GM21576 (cell line): ENCODE measurements around the gene RAB27A.
"Not testable (repeated sequence)": the region's sequence is repeated elsewhere in the genome, so short reads cannot be mapped to it uniquely, and the experiment has no call there.

Experiments used
- ATAC-seq: cut with Tn5 transposase; IDR thresholded peaks from one replicate; pipeline ENCODE4 v1.9.1; 2021; ENCODE audit warnings: mild to moderate bottlenecking, moderate library complexity; ENCODE audit not compliant: unreplicated experiment

The RAB27A gene

DNA sequence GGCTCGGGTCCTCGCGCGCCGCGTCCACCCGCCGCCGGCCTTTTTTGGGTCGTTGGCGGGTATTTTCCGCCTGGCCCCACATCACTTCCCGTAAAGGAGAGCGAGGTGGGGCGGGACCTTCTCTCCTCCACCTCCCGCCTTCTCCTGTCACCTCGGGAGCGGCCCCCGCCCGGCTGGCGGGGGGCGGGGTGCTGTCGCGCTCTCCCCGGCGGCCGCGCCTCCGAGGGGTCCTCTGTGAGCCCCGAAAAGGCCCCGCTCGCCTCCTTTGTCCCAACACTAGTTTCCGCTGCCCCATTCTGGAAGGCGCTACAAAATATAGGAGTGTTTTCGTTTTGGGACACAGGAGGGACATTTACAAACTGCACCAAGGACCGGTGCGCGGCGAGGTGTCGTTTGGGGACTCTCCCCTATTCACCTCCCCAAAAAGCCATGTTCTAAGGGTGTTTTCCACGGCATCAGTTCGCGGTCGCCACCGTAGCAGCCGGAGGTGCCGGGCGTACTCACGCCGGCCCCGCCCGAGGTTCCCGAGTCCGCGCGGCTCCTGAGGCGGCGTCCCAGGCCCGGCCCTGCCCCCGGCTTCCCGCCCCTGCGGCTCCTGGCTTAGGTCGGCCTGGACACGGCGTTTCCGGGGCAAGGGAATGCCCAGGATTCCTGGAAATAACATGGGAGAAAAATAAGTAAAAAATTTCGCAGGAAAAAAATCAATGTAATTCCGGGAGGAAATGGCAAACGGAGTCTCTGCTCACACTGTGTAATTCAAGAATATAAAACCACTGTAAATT lies at the start of gene RAB27A:
TSS of gene RAB27A (minus strand) at position 68 of the 782 bp plus-strand sequence. CDS start 54,879 bp downstream, outside the sequence.
- ATAC-seq = peak; percentile 59

DNA sequence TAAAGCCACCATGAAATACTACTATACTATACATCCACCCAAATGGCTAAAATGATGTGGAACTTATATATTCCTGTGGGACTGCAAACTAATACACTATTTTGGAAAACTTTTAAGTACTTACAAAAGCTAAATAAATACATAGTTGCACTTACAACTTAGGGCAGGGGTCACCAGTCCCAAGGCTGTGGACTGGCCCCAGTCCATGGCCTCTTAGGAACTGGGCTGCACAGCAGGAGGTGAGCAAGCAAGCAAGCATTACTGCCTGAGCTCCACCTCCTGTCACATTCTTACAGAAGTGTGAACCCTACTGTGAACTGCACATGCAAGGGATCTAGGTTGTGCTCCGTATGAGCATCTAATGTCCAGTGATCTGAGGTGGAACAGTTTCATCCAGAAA lies 47.5 kb upstream of the RAB27A start:
- ATAC-seq = no peak

DNA sequence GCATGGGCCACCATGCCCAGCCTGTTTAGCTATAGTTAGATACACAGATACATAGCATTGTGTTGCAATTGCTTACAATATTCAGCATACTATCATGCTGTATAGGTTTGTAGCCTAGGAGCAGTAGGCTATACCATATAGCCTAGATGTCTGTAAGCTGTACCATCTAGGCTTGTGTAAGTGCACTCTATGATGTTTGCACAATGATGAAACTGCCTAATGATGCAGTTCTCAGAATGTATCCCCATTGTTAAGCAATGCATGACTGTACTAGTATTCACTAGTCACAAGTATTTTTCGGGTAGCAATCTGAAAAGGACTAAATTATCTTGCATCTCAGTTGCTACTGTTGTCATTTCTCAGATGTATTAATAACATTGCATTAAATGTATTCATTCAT lies 45.4 kb upstream of the RAB27A start:
- ATAC-seq = no peak

DNA sequence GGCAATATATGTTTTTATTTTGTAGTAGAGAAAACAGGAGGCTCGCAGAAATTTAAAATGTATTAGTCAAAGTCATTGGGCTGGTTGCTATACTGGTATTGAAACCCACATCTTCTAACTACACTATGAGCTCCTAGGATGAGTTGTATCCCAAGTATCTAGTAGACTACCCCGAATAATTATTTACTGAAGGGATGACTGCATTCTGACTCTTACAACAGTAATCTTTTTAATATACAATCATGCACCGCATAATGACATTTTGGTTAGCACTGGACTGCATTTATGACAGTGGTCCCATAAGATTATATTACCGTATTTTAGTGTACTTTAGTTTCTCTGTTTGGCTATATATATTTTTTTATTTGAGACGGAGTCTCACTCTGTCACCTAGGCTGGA lies 44.8 kb upstream of the RAB27A start:
- no peak for ATAC-seq

DNA sequence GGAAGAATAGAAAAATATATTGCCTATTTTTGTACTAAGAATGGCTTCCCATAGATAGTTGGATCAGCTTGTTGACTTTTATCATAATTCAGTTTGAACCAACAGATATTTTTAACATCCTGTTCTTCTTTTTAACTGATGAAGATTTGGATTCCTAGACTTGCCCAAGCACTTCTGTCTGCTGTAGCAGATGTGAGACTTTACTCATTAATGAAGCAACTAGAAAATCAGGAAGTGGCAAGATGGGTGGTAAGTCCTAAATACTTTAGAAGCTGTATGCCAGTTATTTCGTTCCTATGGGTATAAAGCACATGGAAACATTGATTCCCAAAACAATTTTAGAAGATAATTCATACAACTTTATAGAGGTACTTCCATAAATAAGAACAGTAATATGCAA lies 37.8 kb upstream of the RAB27A start:
- no peak for ATAC-seq

DNA sequence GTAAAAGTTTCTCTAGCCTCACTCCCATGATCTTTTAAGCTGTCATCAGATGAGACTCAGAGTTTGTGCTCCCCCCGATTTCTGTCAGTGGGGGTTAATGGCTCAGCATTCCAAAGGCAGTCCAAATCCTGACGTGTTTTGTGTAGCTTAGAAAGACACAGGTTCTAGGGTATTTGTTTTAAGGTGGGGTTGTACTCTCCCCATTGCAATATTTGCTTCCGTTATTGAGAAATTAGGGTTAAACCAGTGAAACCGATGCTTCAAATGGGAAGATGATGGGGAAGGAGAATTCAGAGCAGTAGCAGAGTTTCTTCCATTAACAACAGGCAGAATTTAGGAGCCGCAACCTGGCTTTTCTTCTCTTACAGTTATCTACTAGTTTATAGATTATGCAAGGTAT lies 32.9 kb upstream of the RAB27A start:
- no peak for ATAC-seq

DNA sequence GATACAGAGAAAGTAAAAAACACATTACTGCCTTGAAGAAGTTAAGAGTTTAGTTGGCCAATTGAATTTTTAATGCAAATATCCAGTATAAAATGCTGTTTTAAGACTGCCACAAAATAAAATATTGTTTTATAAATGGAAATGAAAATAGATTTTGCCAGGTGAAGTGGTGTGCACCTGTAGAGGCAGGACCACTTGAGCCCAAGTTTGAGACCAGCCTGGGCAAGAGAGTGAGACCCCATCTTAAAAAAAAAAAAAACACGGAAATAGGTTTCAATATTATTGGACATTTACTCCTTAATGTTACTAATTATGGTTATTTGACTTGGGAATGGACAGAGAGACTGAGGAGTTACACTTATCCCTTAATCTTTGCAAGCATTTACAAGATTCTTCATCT lies 31.4 kb upstream of the RAB27A start:
- ATAC-seq = no peak

DNA sequence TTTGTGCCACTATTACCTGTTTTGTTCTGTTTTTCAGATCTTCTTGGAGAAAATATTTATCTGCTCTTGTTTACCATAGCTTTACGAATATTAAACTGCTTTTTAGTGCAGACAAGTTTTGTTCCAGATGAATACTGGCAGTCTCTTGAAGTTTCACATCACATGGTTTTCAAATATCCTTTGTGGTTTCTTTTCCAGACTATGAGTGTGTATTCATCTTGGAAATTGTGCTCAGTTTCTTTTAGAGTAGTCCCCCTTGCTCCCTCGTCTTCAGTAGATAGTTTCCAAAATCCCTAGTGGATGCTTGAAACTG lies 30.6 kb upstream of the RAB27A start:
- no peak for ATAC-seq

DNA sequence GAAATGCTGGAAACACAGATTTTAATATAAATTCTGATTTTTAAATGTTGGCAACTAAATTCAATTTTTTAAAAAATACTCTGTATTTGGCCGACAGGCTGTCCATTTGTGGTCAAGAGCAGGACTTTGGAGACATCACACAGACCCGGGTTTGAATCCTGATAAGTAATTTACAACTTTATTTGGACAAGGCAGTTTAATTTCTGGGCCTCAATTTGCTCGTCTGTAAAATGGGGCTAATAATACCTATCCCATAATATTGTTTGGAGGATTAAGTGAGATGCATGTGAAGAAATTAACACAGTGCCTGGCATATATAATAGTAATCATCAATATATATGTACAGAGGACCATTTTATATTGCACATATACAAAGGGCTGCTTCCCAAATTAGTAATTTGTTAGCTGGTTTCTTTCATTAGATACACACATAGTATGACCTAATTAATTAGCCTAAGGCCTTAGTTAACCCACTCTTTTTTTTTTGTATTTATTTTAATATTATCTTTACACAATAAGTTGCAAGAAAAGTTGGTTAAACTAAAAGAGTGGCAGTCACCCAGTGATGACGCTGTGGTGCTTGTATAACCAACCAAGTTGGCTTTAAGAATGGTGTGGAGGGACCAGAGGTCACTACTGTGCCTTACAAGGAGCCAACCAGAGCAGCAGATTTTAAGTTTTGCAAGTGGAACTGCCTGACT lies 30.1 kb upstream of the RAB27A start:
- ATAC-seq = peak; percentile 53

DNA sequence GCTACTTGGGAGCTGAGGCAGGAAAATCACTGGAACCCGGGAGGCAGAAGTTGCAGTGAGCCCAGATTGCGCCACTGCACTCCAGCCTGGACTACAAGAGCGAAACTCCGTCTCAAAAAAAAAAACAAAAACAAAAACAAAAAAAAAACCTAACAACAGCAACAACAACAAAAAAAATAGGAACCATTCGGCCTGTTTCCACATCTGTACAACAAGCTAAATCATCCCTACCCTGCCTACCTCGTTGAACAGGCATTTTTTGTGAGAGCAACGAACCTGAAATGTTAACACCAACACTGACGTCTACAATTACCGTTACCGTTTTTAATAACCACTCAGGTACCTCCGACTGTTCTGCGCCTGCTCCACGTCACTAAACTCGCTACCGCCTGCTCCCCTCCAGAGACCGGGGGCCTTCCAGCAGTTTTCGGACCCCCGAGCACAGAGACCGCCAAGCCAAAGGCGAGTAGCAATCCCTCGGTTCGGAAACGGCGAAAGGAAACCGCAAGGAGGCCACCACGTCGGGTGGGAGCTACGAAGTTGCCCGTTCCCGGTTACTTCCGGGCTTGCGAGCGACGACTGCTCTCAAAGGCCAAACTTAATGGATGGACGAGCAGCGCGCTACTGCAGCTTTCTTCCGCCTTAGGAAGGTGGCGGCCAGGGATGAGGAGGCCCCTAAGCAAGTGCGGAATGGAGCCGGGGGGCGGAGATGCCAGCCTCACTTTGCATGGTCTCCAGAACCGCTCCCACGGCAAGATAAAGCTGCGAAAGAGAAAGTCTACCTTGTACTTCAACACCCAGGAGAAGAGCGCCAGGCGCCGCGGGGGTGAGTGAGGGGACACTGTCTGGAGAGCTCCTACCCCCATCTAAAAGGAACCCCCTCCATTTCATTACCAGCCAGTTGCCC lies 29.2 kb upstream of the RAB27A start, which contains the start of the genes PIGB and PIGBOS1:
TSS of gene PIGB (plus strand) at position 635 of the 907 bp plus-strand sequence. CDS start at position 664, 29 bp downstream.
TSS of gene PIGBOS1 (minus strand) at position 536 of the 907 bp plus-strand sequence. CDS start 1,331 bp downstream, outside the sequence.
- peak; percentile 91 for ATAC-seq

DNA sequence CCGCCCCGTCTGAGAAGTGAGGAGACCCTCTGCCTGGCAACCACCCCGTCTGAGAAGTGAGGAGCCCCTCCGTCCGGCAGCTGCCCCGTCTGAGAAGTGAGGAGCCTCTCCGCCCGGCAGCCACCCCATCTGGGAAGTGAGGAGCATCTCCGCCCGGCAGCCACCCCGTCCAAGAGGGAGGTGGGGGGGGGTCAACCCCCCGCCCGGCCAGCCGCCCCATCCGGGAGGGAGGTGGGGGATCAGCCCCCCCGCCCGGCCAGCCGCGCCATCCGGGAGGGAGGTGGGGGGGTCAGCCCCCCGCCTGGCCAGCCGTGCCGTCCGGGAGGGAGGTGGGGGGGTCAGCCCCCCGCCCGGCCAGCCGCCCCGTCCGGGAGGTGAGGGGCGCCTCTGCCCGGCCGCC lies 13.2 kb upstream of the RAB27A start:
- ATAC-seq = not testable (repeated sequence)

DNA sequence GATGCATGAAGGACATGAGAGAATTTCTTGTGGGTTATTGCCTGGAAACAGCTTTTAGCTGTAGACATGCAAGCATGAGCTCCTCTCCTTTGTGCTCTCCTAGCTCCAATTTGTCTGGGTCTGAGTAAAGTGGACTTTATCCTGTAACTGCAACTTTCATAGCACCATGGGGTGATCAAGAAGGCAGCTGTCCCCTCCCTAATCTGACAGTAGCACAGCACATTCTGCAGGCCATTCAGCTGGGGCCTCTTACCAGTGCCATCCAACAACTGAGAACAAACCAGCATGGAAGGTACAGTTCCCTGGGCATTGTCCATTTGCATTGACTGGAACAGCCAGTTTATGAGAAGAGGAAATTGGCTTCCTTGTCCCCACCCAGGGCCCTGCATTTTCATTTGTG lies 7.7 kb upstream of the RAB27A start:
- ATAC-seq = no peak

DNA sequence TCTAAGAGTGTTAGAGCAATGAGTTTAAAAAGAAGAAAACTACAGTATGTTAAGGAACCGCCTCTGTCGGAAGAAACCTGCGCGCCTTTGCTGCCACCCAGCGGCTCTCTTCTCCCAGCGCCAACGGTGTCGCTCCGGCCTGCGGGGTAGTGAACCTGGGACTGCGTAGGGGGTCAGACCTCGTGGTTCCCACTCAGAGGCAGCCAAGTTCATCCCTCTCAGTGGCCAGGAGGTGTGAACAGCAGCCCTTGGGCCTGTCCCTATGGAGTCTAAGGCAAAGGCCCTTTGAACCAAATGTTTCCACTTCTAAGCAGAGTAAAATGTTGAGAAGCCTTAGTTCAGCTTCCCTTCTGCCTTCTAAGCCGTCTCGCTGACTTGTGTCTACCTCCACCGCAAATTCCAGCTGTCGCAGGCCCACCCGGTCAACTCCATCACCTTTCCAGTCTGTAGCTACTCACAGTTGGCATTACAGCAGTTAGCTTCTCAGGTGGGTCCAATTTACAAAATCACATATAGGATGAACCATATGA lies 980 bp upstream of the RAB27A start:
- peak; percentile 69 for ATAC-seq

DNA sequence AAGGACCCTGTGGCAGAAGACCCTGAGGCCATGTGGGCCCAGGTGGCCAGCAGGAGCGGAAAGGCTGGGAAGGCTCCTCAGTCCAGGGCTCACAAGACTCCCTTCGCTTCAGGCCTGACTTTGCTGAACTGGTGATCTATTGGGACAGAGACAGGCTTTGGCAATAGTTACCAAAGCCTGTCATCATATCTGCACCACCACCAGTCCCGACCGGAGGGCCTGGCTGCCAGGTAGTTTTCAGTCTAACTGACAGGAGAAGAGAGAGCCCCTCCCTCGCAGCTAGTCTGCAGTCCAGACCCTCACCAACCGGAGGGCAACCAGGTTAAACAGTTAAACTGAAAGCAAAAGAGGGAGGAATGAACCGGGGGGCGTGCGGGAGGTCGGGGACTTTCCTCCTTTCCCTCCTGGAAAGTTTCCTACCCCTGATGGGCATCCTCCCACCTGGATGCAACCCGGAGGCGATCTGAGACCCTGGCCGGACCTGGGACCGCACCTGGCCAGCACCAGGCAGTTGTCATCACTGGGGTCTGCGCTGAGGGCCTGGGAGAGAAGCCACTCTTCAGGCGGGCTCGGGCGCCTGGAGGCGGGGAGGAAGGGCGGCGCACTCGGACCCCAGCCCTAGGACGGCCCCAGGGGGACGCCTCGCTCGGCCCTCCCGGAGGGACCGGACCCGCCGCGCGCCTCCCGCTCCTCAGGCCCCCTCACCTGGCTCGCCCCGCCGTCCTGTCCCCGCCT lies 435 bp downstream of the RAB27A start:
- peak; percentile 35 for ATAC-seq

DNA sequence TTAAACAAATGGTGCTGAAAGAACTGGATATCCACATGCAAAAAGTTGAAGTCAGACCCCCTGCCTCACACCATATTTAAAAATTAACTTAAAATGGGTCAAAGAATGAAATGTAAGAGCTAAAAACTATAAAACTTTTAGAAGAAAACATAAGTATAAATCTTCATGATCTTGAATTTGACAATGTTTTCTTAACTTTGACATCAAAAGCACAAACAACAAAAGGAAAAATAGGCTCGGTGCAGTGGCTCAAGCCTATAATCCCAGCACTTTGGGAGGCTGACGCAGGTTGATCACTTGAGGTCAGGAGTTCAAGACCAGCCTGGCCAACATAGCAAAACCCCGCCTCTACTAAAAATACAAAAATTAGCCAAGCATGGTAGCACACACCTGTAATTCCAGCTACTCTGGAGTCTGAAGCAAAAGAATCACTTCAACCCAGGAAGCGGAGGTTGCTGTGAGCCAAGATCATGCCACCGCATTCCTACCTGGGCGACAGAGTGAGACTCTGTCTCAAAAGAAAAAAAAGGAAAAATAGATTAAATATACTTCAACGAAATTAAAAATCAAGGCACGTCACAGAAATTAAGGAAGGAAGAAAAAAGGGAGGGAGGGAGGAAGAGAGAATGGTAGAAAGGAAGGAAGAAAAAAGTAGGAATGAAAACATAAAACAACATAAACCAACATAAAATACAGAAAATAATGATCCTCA lies 1.5 kb downstream of the RAB27A start:
- ATAC-seq = no peak

DNA sequence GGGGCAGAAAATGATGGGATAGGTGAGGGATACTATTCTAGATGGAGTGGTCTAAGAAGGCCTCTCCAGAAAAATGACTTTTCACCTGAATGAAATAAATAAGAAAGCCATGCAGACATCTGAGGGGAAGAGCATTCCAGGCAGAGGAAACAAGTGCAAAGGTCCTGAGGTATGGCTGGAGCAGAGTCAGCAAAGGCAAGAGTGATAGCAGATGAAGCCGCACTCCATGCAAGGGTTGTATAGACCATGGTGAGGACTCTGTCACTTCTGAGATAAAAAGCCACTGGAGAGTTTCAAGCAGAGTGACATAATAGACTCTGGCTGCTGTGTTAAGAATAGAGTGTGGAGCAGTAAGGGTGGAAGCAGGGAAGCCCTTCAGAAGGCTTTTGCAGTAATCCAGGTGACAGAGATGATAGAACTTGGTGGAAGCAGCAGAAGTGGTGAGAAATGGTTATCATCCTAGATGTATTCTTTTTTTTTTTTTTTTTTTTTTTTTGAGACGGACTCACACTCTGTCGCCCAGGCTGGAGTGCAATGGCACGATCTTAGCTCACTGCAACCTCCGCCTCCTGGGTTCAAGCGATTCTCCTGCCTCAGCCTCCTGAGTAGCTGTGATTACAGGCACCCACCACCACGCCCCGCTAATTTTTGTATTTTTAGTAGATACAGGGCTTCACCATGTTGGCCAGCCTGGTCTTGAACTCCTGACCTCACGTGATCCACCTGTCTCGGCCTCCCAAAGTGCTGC lies 3.0 kb downstream of the RAB27A start:
- not testable (repeated sequence) for ATAC-seq

DNA sequence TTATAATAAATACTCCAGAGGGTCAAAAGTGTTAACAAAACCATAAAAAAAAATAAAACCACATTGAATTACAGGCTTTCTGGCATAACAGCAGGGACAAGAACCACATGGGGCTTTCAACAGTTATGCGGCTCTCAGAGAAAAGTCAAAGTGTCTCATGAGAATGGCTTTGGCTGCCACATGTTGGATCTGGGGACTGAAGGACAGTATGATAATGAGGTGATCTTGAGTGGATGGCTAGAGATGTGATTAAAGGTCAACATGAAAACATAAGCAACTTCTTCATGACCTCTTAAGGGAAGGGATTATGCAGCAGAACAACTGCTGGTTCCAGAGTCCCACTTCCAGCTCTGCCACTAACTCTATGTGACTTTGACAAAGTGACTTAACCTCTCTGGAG lies 5.2 kb downstream of the RAB27A start:
- ATAC-seq = no peak

DNA sequence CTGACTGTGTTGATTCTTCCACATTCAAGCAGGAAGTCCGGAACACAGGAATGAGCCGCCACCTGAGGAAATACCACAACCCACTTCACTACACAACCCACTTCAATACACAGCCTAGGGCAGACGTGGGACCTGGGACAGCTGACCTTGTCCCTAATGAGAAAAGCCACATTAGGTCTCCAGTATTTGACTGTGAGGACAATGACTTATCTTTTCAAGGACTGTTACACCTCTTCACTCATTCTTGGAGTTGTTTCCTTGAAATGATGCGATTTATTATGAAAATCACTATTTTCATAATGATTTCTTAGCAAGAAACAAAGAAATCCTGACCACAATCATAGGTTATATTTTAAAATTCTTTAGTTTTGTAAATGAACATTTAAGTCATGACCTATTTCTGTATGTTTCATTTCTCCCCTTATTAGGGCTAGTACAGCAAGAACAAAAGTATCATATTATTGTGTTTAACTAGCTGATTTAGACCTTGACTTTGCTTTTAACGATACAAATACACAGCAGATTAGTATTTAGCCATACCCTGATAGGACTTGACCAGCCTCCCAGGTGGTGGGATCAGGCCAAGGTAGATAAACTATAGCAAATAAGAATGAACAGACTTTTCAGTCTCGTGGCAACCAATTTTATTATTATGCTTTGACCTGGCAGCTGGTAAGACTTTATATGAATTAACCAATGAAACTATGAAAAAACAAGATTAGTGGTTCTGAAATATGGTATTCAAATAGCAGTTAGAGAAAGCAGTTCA lies 6.0 kb downstream of the RAB27A start:
- ATAC-seq = no peak
